GM19463 (cell line): Measurements from ENCODE around the gene C1orf174.

ENCODE experiments used
- ATAC-seq: cut with Tn5 transposase; IDR thresholded peaks from one replicate; pipeline ENCODE4 v1.9.1; 2021; ENCODE audit warnings: mild to moderate bottlenecking, moderate library complexity; ENCODE audit not compliant: unreplicated experiment

C1orf174 gene

GRCh38 chr1:3900150-3900968 is at the start of gene C1orf174:
C1orf174 (minus strand) TSS chr1:3900272; CDS start chr1:3900186, 86 bp downstream.
- ATAC-seq = peak; percentile 60

DNA sequence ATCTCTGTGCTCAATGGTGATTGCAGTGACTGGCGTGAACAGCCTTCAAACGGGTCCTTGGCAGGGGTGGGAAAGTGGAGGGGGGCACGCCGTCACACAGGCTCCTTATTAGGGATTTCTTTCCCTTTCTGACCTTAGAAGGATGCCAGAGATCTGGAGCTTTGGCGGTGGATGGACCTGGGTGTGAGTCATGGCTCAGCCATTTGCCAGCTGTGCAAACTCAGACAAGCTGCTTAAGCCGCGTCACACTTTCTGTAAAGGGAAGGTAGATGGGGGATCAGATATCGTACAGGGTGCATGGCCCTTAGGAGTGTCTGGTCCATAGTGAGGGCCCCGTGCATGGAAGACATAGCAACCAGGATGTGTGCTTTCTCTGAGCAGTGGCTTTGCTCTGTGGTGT is 48.3 kb upstream of the C1orf174 start:
- no peak for ATAC-seq

- no peak for ATAC-seq
Observed at GRCh38 chr1:3945916-3946840, 46.1 kb upstream of the C1orf174 start.

GRCh38 chr1:3945222-3945621 is 45.1 kb upstream of the C1orf174 start:
- no peak for ATAC-seq

DNA sequence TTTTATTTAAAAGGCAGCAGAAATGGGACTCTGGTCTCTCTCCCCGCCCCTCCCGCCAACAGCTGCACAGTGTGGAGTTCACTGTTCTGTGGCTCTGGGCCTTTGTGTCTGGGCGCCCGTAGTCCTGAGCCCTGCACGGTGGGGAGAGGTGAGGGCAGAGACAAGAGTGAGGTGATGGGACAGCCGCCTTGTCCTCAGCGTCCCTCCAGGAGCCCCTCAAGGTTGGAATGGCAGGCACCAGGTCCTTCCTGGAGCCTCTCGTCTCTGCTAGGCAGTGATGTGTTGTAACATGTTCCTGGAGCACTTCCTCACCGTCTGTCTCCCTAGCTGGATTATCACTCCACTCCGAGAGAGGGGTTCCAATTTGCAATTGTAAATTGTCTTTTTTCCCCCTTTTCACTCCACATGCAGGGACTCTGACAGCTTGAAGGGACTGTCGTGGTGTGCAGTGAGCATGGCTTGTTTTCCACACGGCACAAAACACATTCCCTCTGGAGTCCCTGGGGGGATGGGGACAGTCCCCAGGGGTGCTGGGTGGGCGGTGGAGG is 44.6 kb upstream of the C1orf174 start:
- no peak for ATAC-seq

- no peak for ATAC-seq
Observed at GRCh38 chr1:3943806-3944577, 43.9 kb upstream of the C1orf174 start.

GRCh38 chr1:3943123-3943431 is 43.0 kb upstream of the C1orf174 start:
- no peak for ATAC-seq

GRCh38 chr1:3942416-3943122 is 42.5 kb upstream of the C1orf174 start:
- no peak for ATAC-seq

- no peak for ATAC-seq
Observed at GRCh38 chr1:3940754-3941345, 40.8 kb upstream of the C1orf174 start.

DNA sequence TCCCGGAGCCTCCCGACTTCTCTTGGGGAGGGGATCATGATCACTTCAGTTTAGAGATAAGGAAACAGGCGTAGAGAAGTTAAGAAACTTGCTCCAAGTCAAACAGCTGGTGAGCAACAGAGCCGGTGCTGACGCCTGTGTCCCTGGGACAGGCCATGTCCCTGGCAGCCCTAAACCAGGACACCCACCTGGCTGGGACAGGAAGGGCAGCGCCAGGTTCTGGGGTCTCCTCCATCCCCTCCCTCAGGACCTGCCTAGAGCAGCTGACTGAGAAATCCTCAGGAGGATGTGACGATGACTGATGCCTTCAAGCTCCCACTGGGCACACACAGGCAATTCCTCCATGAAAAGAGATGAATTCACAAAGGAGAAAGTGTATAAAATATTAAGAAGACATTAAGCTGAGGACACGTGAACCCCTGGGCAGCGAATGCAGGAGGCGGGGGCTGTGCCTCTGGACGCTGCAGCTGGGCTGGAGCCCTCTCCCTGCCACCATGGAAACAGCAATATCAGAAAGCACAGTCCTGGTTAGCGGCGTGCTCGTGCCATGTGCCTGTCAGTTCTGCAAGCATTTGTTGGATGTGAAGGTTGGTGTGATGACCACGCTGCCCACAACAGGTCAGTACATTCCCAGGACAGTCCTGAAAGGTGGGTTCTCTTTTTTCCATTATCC is 40.1 kb upstream of the C1orf174 start:
- no peak for ATAC-seq

GRCh38 chr1:3939242-3940080 is 39.4 kb upstream of the C1orf174 start:
- no peak for ATAC-seq

DNA sequence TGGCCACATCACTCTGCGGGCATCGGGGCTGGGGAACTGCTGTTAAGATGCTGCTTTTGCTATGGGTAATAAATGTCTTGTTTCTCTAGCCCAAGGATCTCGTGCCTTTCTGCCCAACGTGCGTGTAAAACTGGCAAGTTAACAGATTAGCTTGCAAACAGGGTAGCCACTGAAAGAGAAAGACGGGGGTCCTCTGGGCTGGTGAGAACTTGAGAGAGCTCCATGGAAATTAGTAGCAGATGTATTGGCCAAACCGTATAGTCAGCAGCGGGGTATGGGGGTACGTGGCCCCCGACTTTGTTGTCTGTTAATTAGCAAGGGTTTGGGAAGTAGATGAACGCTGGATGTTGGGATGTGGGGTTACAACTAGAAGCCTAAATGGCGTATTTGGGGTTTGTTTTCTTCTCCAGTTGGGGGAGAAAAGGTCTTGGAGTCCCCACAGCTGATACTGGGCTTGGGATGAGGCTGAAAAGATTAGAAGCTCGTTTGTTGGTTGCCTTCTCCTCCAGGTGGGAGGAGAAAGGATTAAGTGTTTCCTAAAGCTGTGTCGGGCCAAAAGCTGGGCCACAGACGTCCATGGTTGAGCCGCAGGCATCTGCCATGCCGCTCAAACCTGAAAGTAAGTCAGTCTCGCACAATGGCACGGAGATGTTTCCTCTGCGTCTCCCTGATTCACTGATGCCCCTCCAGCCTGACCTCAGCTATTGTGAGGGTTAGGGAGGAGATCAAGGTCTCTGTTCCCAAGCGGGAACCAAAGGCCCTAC is 32.3 kb upstream of the C1orf174 start:
- no peak for ATAC-seq

GRCh38 chr1:3931007-3931912 is 31.2 kb upstream of the C1orf174 start:
- no peak for ATAC-seq

- no peak for ATAC-seq
Observed at GRCh38 chr1:3930301-3931006, 30.4 kb upstream of the C1orf174 start.

GRCh38 chr1:3929126-3929525 is 29.1 kb upstream of the C1orf174 start:
- ATAC-seq = no peak

DNA sequence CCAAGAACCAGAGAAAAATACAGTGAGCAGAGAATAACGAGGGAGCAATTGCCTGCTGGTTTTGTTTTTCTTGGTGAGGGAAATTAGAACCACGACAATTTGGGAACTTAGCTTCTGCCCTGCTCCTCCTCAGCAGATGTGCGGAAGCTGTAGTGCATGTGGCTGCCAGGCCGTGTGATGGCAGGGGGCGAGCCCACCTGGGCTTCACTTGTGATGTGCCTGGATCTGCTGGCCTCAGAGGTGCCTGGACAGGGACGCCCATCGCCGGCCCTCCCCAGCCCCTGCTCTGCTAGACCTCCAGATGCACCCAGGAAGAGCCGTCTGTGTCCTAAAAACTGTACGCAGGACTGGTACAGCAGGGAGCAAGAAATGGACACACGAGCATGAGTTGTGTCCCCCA is 28.5 kb upstream of the C1orf174 start:
- no peak for ATAC-seq
